HG03175 (cell line): ENCODE data around the gene SRD5A3.
"Not testable (repeated sequence)": the region's sequence is repeated elsewhere in the genome, so short reads cannot be mapped to it uniquely, and the experiment has no call there.

Source experiments
- ATAC-seq: cut with Tn5 transposase; IDR thresholded peaks from one replicate; pipeline ENCODE4 v1.9.1; 2021; ENCODE audit warnings: mild to moderate bottlenecking, moderate library complexity; ENCODE audit not compliant: unreplicated experiment

The SRD5A3 gene

GRCh38 chr4:55345054-55345453 lies 988 bp upstream of the SRD5A3 start:
- no peak for ATAC-seq

DNA sequence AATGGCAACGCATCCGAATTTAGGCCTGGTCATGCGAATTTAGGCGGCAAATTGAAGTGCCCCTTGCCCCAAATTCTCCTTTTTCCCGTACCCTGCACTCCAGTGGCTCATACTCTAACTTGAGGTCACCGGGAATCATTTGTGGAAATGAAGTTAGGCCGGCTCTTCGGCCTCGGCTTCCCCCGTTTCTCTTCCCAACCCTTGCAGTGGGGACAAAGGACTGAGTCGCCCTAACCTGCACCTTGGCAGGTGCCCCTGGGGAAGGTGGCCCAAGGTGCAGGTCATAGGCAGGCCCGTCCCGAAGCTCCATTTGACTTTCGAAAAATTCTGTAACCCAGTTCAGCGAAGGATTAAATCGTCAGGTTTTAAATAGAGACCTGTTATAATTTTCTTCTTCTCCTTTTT lies 811 bp downstream of the SRD5A3 start:
- ATAC-seq: no peak

GRCh38 chr4:55347610-55348228 lies 1.7 kb downstream of the SRD5A3 start:
- ATAC-seq: no peak

DNA sequence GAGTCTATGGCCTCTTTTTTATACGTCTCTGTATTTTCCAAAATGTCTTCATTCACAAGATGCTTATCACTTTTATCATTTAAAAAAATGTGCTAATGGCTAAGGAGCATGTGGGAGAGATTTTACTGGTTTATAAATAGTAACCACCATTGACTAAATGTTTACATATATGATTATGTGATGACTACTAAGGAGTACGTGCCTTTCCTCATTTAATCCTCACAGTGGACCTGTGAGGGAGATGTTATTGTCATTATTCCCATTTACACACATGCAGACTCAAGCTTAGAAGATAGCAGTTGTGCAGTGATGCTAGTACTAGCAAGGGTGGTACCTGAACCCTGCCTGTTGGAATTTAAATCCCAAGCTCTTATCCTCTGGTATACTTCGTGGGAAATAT lies 2.4 kb downstream of the SRD5A3 start:
- ATAC-seq: no peak

GRCh38 chr4:55350870-55351269 lies 4.8 kb downstream of the SRD5A3 start:
- ATAC-seq: not testable (repeated sequence)

GRCh38 chr4:55351824-55352223 lies 5.8 kb downstream of the SRD5A3 start:
- ATAC-seq: no peak

DNA sequence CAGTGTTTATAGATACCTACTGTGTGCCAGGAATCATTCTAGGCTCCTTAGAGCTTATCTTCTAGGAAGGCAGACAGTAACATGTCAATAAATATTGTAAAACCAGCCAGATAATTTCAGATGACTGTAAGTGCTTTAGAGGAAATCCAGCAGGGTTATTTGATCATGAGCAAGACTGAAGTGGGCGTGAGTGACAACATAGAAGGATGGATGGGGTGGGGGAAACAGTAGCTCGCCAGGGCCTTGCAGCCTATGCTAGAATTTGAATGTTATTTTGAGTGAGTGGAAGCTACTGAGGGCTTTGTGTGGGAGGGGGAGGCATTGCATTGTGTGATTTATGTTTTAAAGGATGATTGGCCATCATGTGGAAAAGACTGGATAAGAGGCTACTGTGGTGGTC lies 6.7 kb downstream of the SRD5A3 start:
- no peak for ATAC-seq

DNA sequence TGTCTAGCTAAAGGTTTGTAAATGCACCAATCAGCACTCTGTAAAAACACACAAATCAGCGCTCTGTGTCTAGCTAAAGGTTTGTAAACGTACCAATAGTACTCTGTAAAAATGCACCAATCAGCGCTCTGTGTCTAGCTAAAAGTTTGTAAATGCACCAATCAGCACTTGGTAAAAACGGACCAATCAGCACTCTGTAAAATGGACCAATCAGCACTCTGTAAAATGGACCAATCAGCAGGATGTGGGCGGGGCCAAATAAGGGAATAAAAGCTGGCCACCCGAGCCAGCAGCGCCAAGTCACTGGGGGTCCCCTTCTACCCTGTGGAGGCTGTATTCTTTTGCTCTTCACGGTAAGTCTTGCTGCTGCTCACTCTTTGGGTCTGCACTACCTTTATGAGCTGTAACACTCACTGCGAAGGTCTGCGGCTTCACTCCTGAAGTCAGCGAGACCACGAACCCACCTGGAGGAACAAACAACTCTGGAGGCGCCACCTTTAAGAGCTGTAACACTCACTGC lies 7.2 kb downstream of the SRD5A3 start:
- ATAC-seq: not testable (repeated sequence)

DNA sequence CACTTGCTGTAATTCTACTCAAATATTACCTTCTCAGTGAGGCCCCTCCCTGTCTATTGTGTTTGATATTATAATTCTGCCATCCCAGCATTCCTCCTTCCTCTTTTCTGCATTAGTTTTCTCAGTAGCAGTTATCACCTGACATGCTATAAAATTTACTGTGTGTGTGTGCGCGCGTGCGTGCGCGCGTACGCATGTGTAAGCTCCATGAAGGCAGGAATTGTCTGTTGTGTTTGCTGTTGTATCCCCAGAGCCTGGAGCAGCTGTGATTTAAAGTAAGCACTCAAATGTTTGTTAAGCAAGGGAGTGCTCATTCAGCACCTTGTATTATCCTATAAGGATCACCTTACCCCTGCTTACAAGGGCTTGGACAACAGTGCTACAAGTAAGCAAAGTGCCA lies 8.6 kb downstream of the SRD5A3 start:
- no peak for ATAC-seq

GRCh38 chr4:55355555-55355954 lies 9.5 kb downstream of the SRD5A3 start:
- ATAC-seq: no peak

- ATAC-seq: no peak
Observed at GRCh38 chr4:55356991-55357461, 11.0 kb downstream of the SRD5A3 start.

GRCh38 chr4:55358246-55358645 lies 12.2 kb downstream of the SRD5A3 start:
- ATAC-seq: peak; percentile 5

DNA sequence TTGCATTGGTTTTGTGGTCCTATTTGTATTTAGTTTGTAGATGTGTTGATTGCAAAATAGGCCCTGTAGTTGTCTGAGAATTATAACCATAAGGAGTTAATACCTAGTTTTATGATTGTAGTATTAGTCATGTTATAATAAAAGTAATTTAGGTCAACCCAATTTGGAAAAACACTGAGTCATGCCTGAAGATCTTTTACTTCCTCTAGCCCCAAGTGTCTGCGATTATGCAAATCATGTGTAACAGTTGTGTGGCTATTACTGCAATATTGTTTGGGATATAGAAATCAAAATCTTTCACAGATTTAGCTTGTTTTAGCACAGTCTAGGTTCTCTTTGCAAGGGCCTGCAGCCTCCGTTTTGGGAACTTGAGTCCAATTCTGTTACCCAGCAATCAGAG lies 12.6 kb downstream of the SRD5A3 start:
- peak; percentile 82 for ATAC-seq

DNA sequence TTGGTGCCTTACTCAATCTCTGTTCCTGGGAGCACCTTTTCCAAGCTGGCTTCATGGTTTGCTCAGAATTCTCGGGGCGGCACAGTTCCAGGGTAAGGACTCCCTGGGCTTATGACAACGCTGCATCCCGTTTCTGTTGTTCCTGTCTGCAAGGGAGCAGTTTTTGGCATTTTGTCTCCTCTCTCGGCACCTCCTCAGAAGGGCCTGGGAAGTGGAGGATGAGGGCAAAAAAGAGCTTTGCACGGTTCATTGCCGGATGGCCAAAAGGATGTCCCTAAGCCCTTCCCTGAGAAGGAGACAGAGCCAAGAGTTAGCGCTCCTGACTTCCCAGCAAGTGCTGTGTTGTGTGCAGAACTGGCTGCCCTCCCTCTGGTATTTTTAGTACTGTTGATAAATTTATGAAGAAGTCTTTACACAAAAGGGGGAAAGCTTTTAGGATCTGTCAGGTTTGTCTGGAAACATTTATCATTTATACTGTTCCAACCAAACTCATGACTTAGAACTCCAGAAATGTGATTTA lies 13.4 kb downstream of the SRD5A3 start:
- no peak for ATAC-seq

DNA sequence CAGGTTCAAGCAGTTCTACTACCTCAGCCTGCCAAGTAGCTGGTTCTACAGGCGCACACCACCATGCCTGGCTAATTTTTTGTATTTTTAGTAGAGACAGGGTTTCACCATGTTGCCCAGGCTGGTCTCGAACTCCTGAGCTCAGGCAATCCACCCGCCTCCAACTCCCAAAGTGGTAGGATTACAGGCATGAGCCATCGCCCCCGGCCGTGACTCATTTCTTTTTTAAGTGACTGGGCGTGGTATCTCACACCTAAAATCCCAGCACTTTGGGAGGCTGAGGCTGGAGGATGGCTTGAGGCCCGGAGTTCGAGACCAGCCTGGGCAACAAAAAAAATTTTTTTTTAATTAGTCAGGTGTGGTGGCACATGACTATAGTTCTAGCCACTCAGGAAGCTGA lies 16.9 kb downstream of the SRD5A3 start:
- ATAC-seq: not testable (repeated sequence)

DNA sequence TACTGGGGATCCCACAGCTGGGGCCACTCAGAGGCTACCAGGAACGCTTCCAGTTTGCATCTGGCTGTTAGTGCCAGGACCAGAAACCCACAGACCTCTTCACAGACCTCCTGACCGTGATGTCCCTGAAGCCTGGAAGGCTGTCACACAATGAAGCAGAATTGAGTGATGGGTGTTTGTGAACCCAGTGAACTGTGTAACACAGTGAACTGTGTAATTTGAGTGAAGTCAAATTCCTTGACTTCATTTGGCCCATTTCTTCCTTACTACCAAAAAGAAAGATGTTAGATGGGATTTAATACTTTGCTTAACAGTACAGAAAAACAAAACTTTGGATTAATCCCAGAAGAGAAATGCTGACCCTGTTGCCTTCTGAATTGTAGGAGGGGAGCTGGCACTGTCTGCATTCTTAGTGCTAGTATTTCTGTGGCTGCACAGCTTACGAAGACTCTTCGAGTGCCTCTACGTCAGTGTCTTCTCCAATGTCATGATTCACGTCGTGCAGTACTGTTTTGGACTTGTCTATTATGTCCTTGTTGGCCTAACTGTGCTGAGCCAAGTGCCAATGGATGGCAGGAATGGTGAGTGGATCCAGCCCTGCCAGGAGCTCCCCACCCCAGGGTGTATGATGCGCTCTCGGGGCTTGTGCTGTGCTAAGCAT lies 17.8 kb downstream of the SRD5A3 start:
- no peak for ATAC-seq

DNA sequence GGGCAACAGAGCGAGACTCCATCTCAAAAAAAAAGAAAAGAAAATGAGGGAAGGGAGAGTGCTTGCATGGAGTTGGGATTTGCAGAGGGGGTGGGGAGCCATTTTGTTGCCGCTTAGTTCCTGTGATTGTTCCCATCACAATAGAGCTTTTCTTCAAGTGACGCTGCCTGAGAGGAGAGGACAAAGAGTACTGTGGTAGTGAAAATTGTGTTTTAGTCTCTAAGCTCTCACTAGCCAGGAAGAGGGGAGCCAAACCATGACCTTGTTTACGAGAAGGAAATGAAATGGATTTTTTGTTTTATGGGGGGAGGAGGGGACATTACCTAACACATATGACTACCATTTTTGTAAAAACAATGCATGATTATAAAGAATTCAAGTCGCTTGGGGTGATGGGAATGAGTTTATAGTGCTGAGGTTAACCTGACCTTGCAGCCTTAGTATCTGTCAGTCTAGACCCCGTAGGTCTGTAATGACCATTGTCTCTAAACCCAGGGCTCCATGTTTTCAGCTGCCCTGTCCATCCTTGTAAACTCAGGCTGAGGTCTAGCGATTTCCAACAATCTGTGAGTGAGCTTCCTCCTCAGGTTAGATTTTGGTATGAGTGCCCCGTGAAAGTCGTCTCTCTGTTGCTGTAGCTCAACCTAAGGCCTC lies 18.8 kb downstream of the SRD5A3 start:
- ATAC-seq: no peak

GRCh38 chr4:55365345-55365728 lies 19.3 kb downstream of the SRD5A3 start:
- ATAC-seq: no peak

GRCh38 chr4:55366621-55367020 lies 20.6 kb downstream of the SRD5A3 start:
- no peak for ATAC-seq

GRCh38 chr4:55367084-55367722 lies 21.2 kb downstream of the SRD5A3 start:
- ATAC-seq: no peak

- no peak for ATAC-seq
Observed at GRCh38 chr4:55369968-55370367, 23.9 kb downstream of the SRD5A3 start.
